ENCODE data around the gene C12orf43. TPM values are rescaled to one million over a fixed set of nuclear protein-coding genes. Genes with fewer than 3 reads are reported as not detected.
A peak's percentile ranks its signal among the peaks of the same experiment; 100 is the strongest.

C12orf43 gene
- total RNA-seq, 4 donors from 2014 or later = 7.3 to 16.0 (median 14.1) TPM

GRCh38 chr12:121038861-121039668, 22.8 kb upstream of the C12orf43 start, which contains the start of gene OASL:
OASL (minus strand) TSS chr12:121039246; CDS start chr12:121038971, 275 bp downstream.
- peak; percentile 33 for ATAC-seq (ENCODE audit: low FRiP score)
- no peak for DNase-seq (ENCODE audit: low spot score)
- no peak for TF ChIP-seq CTCF (IDR thresholded peaks at IDR 0.05)

GRCh38 chr12:121036810-121037326, 20.6 kb upstream of the C12orf43 start:
- no peak for ATAC-seq (ENCODE audit: low FRiP score)
- TF ChIP-seq CTCF (IDR thresholded peaks at IDR 0.05) = no peak
- DNase-seq (ENCODE audit: low spot score) = no peak

GRCh38 chr12:121034616-121035305, 18.5 kb upstream of the C12orf43 start:
- DNase-seq (ENCODE audit: low spot score) = no peak
- TF ChIP-seq CTCF (IDR thresholded peaks at IDR 0.05) = no peak
- no peak for ATAC-seq (ENCODE audit: low FRiP score)

- no peak for DNase-seq (ENCODE audit: low spot score)
- ATAC-seq (ENCODE audit: low FRiP score) = peak; percentile 64
- TF ChIP-seq CTCF (IDR thresholded peaks at IDR 0.05) = no peak
These were observed 17.5 kb upstream of the C12orf43 start for GRCh38 chr12:121033625-121034349.

- no peak for ATAC-seq (ENCODE audit: low FRiP score)
- TF ChIP-seq CTCF (IDR thresholded peaks at IDR 0.05) = no peak
- DNase-seq (ENCODE audit: low spot score) = no peak
These were observed 14.4 kb upstream of the C12orf43 start for GRCh38 chr12:121030576-121031212.

GRCh38 chr12:121026274-121027045, 10.2 kb upstream of the C12orf43 start:
- no peak for TF ChIP-seq CTCF (IDR thresholded peaks at IDR 0.05)
- no peak for ATAC-seq (ENCODE audit: low FRiP score)
- DNase-seq (ENCODE audit: low spot score) = no peak
